HEK293 (cell line): ENCODE data around the gene TMEM185B.

ENCODE experiments used
- CTCF ChIA-PET: fragments of 350-600 bp; formaldehyde crosslinking; extraction: SDS; loops from one replicate; lab custom pipeline; 2021; ENCODE audit warnings: antibody characterized with exemption; lab: Yijun Ruan, JAX
- POLR2A ChIA-PET: fragments of 300-600 bp; formaldehyde crosslinking; extraction: SDS; loops from one replicate; lab custom pipeline; 2020; ENCODE audit warnings: antibody characterized with exemption, inconsistent platforms; lab: Yijun Ruan, JAX
- H3K27ac ChIP-seq: fragments of 200-500 bp; sonication (Bioruptor generic); 2 replicates; pipeline ENCODE4 v1.5.1; 2014; ENCODE audit warnings: low read depth, low read length, control low read depth, inconsistent platforms; ENCODE audit errors: extremely low read depth
- H3K36me3 ChIP-seq, 2 experiments: fragments of 200-500 bp in 1 of 2; sonication (Bioruptor generic) in 1 of 2; 1 replicate in 1 of 2; 2 replicates in 1 of 2; pipeline ENCODE4 v1.5.1; 2014 to 2017; ENCODE audit warnings: inconsistent platforms in 2 of 2, low read length in 2 of 2; ENCODE audit not compliant: control insufficient read depth in 2 of 2, insufficient read depth in 1 of 2
- H3K4me1 ChIP-seq: fragments of 200-500 bp; sonication (Bioruptor generic); 2 replicates; pipeline ENCODE4 v1.5.1; 2014; ENCODE audit warnings: mild to moderate bottlenecking, low read length, inconsistent platforms; ENCODE audit not compliant: control insufficient read depth, insufficient read depth
- H3K4me3 ChIP-seq: 2 replicates; pipeline ENCODE4 v1.5.1; 2011; ENCODE audit warnings: low read depth, mild to moderate bottlenecking, control low read depth, low read length, moderate library complexity
- H3K9me3 ChIP-seq: fragments of 200-500 bp; sonication (Bioruptor generic); 2 replicates; pipeline ENCODE4 v1.5.1; 2014; ENCODE audit warnings: low read depth, low read length, inconsistent platforms; ENCODE audit not compliant: control insufficient read depth, insufficient read depth
- BCL11B ChIP-seq: fragments of 450-650 bp; formaldehyde crosslinking; IDR thresholded peaks from 2 replicates; pipeline ENCODE4 v1.5.1; 2016; ENCODE audit warnings: low read depth, missing biosample characterization, missing genetic modification characterization
- EGR2 ChIP-seq: fragments of 450-650 bp; formaldehyde crosslinking; IDR thresholded peaks from 2 replicates; pipeline ENCODE4 v1.5.1; 2016; ENCODE audit warnings: low read depth, missing biosample characterization, missing genetic modification characterization
- FEZF1 ChIP-seq: fragments of 450-650 bp; formaldehyde crosslinking; IDR thresholded peaks from 2 replicates; pipeline ENCODE4 v1.5.1; 2016; ENCODE audit warnings: missing biosample characterization, missing genetic modification characterization
- GLI4 ChIP-seq: fragments of 450-650 bp; formaldehyde crosslinking; IDR thresholded peaks from 2 replicates; pipeline ENCODE4 v1.5.1; 2016; ENCODE audit warnings: missing biosample characterization, missing genetic modification characterization
- HOXC10 ChIP-seq: sonication (generic); formaldehyde crosslinking; IDR thresholded peaks from 2 replicates; pipeline ENCODE4 v1.8.1; 2023; ENCODE audit warnings: mild to moderate bottlenecking, missing genetic modification reagents
- MEIS1 ChIP-seq: sonication (generic); formaldehyde crosslinking; IDR thresholded peaks from 2 replicates; pipeline ENCODE4 v1.8.1; 2022; ENCODE audit warnings: missing genetic modification reagents, mild to moderate bottlenecking, borderline replicate concordance
- MZF1 ChIP-seq: fragments of 450-650 bp; formaldehyde crosslinking; IDR thresholded peaks from 2 replicates; pipeline ENCODE4 v1.5.1; 2017; ENCODE audit warnings: missing biosample characterization, missing genetic modification characterization, borderline replicate concordance
- REPIN1 ChIP-seq: fragments of 450-650 bp; formaldehyde crosslinking; IDR thresholded peaks from 2 replicates; pipeline ENCODE4 v1.5.1; 2017; ENCODE audit warnings: missing biosample characterization, missing genetic modification characterization, low read depth
- SCRT2 ChIP-seq: fragments of 450-650 bp; formaldehyde crosslinking; IDR thresholded peaks from 2 replicates; pipeline ENCODE4 v1.5.1; 2016; ENCODE audit warnings: missing biosample characterization, missing genetic modification characterization
- ZBTB17 ChIP-seq: fragments of 450-650 bp; formaldehyde crosslinking; IDR thresholded peaks from 2 replicates; pipeline ENCODE4 v1.5.1; 2016; ENCODE audit warnings: missing biosample characterization, missing genetic modification characterization
- ZFHX2 ChIP-seq: fragments of 450-650 bp; formaldehyde crosslinking; conservative IDR thresholded peaks from 2 replicates; pipeline ENCODE4 v1.5.1; 2016; ENCODE audit warnings: missing biosample characterization, missing genetic modification characterization
- ZNF132 ChIP-seq: fragments of 450-650 bp; formaldehyde crosslinking; IDR thresholded peaks from 2 replicates; pipeline ENCODE4 v1.5.1; 2017; ENCODE audit warnings: missing biosample characterization, missing genetic modification characterization, borderline replicate concordance
- ZNF211 ChIP-seq: fragments of 450-650 bp; formaldehyde crosslinking; IDR thresholded peaks from 2 replicates; pipeline ENCODE4 v1.5.1; 2016; ENCODE audit warnings: low read depth, missing biosample characterization, missing genetic modification characterization
- ZNF324 ChIP-seq: fragments of 450-650 bp; formaldehyde crosslinking; IDR thresholded peaks from 2 replicates; pipeline ENCODE4 v1.5.1; 2016; ENCODE audit warnings: missing biosample characterization, missing genetic modification characterization
- ZNF335 ChIP-seq: fragments of 450-650 bp; formaldehyde crosslinking; conservative IDR thresholded peaks from 2 replicates; pipeline ENCODE4 v1.5.1; 2016; ENCODE audit warnings: missing biosample characterization, missing genetic modification characterization
- ZNF37A ChIP-seq: fragments of 450-650 bp; IDR thresholded peaks from 2 replicates; pipeline ENCODE4 v1.5.1; 2018; ENCODE audit warnings: missing biosample characterization, missing genetic modification characterization
- ZNF391 ChIP-seq: fragments of 450-650 bp; formaldehyde crosslinking; IDR thresholded peaks from 2 replicates; pipeline ENCODE4 v1.5.1; 2016; ENCODE audit warnings: low read depth, missing biosample characterization, missing genetic modification characterization, borderline replicate concordance
- ZNF433 ChIP-seq: fragments of 450-650 bp; formaldehyde crosslinking; IDR thresholded peaks from 2 replicates; pipeline ENCODE4 v1.5.1; 2016; ENCODE audit warnings: missing biosample characterization, missing genetic modification characterization, low read depth
- ZNF510 ChIP-seq: fragments of 450-650 bp; formaldehyde crosslinking; IDR thresholded peaks from 2 replicates; pipeline ENCODE4 v1.5.1; 2018; ENCODE audit warnings: mild to moderate bottlenecking, missing genetic modification characterization, missing biosample characterization; ENCODE audit not compliant: insufficient replicate concordance
- ZNF629 ChIP-seq: fragments of 450-650 bp; formaldehyde crosslinking; IDR thresholded peaks from 2 replicates; pipeline ENCODE4 v1.5.1; 2017; ENCODE audit warnings: missing biosample characterization, missing genetic modification characterization
- ZNF677 ChIP-seq: fragments of 450-650 bp; IDR thresholded peaks from 2 replicates; pipeline ENCODE4 v1.5.0; 2018; ENCODE audit warnings: missing biosample characterization, mild to moderate bottlenecking, missing genetic modification characterization, moderate library complexity
- ZNF701 ChIP-seq: fragments of 450-650 bp; formaldehyde crosslinking; IDR thresholded peaks from 2 replicates; pipeline ENCODE4 v1.5.1; 2016; ENCODE audit warnings: missing biosample characterization, missing genetic modification characterization
- ZNF830 ChIP-seq: fragments of 450-650 bp; IDR thresholded peaks from 2 replicates; pipeline ENCODE4 v1.5.0; 2018; ENCODE audit warnings: missing biosample characterization, missing genetic modification characterization, low read depth, mild to moderate bottlenecking, moderate library complexity
- ZNF837 ChIP-seq: fragments of 450-650 bp; formaldehyde crosslinking; IDR thresholded peaks from 2 replicates; pipeline ENCODE4 v1.5.1; 2016; ENCODE audit warnings: missing biosample characterization, missing genetic modification characterization
- ZSCAN16 ChIP-seq: fragments of 450-650 bp; formaldehyde crosslinking; IDR thresholded peaks from 2 replicates; pipeline ENCODE4 v1.5.1; 2016; ENCODE audit warnings: missing biosample characterization, missing genetic modification characterization
- TF ChIP-seq, protein P1 (sequence below): fragments of 450-650 bp; formaldehyde crosslinking; IDR thresholded peaks from 2 replicates; pipeline ENCODE4 v1.5.1; 2017; ENCODE audit warnings: missing biosample characterization, missing genetic modification characterization
- TF ChIP-seq, protein P2 (sequence below): fragments of 450-650 bp; formaldehyde crosslinking; IDR thresholded peaks from 2 replicates; pipeline ENCODE4 v1.5.1; 2016; ENCODE audit warnings: missing biosample characterization, missing genetic modification characterization
- TF ChIP-seq, protein P3 (sequence below): fragments of 450-650 bp; formaldehyde crosslinking; IDR thresholded peaks from 2 replicates; pipeline ENCODE4 v1.5.1; 2016; ENCODE audit warnings: missing biosample characterization, missing genetic modification characterization, low read depth

Gene TMEM185B

DNA sequence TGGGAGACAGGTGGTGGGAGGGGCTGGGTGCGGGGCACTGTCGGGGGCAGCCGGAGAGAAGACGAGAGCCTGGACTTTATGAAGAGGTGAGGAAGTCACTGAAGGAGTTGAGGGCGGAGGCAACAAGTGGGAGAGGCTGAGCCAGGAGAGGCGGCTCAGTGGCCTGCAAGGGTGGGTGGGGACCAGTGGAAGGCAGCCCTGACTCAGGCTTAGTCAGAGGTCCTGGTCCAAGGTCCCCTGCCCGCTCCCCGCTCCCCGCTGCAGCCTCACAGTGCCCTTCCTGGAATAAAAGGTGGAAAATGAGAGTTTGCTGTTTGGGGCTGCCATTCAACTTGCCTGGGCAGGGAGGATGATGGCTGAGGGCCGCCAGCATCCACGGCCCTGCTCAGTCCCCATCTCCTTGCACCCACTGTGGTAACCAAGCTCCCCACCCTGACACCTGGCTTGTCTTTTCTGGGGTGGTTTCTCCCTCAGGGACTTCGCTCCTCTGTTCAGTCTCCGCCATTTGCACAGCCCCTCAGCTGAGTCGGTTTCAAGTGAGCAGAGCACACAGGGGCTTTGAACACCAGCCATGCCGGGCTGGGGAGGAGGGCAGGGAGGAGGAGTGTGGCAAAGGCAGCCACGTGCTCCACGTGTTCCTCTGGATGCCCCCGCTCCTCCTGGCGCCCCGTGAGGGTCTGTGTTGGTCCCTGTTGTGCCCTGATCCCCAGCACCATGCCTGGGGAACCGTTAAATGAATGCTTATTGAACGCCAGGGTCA is 15.7 kb upstream of the TMEM185B start:
- CTCF ChIA-PET: no interaction called here
- POLR2A ChIA-PET: interaction anchor here (1.1 kb wide), 1 partner anchor 13 kb away, joined by 4 read pairs; the partner anchor contains the start of gene RALB

DNA sequence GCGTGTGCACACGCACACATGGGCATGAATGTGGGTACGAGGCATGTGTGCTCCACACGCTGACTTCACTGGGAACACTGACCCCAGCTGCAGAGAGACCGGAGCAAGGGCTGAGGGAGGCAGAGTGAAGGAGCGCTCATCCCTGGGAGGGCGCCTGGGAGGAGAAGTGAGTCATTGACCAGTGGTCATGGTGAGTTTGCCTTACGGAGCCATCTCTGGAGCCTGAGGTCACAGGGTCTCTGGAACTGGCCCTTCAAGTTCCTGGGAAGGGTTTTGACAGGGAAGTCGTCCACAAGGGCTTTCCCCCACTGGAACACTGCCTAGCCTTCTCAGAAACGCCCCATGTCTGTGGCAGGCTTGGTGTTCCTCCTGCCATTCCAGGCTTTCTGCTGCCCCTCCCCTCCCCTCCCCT is 14.3 kb upstream of the TMEM185B start:
- Histone ChIP-seq H3K9me3 (no peaks in the 10 kb centered on the region), H3K36me3 (no peaks in the 10 kb centered on the region)
- TF ChIP-seq ZNF837 (tag by site-specific recombination): no peak
- TF ChIP-seq ZNF510 (tag by site-specific recombination): no peak
- TF ChIP-seq, protein P1, sequence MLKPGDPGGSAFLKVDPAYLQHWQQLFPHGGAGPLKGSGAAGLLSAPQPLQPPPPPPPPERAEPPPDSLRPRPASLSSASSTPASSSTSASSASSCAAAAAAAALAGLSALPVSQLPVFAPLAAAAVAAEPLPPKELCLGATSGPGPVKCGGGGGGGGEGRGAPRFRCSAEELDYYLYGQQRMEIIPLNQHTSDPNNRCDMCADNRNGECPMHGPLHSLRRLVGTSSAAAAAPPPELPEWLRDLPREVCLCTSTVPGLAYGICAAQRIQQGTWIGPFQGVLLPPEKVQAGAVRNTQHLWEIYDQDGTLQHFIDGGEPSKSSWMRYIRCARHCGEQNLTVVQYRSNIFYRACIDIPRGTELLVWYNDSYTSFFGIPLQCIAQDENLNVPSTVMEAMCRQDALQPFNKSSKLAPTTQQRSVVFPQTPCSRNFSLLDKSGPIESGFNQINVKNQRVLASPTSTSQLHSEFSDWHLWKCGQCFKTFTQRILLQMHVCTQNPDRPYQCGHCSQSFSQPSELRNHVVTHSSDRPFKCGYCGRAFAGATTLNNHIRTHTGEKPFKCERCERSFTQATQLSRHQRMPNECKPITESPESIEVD (tag by site-specific recombination): no peak
- no peak for TF ChIP-seq BCL11B
- TF ChIP-seq FEZF1 (tag by site-specific recombination): no peak
- no peak for TF ChIP-seq REPIN1 (tag by site-specific recombination)
- TF ChIP-seq ZNF701 (tag by site-specific recombination): no peak
- TF ChIP-seq ZNF677 (tag by site-specific recombination): no peak
- no peak for TF ChIP-seq ZBTB17 (tag by site-specific recombination)
- TF ChIP-seq HOXC10 (CRISPR knock-in tag): no peak
- TF ChIP-seq, all 188 proteins: peak for 0
- Histone ChIP-seq H3K4me1 (no peaks in the 10 kb centered on the region), H3K27ac (no peak overlapping the region), H3K4me3 (no peak overlapping the region)
- ChIA-PET POLR2A (no interaction called here), CTCF (interaction anchor here (0.6 kb wide), 1 partner anchor 74 kb away, joined by 3 read pairs; no protein-coding TSS in a partner anchor)

More for the DNA sequence above, 15.7 kb upstream of the TMEM185B start:
- H3K9me3 ChIP-seq: no peaks in the 10 kb centered on the region
- TF ChIP-seq ZNF629 (tag by site-specific recombination): no peak
- TF ChIP-seq ZFHX2 (tag by site-specific recombination): peak; percentile 47
- TF ChIP-seq, protein P1 (tag by site-specific recombination): no peak
- TF ChIP-seq SCRT2 (tag by site-specific recombination): peak; percentile 69
- no peak for TF ChIP-seq ZNF324 (tag by site-specific recombination)
- peak; percentile 60; the same call in 1 of the 2 replicates for TF ChIP-seq EGR2 (tag by site-specific recombination)
- no peak for TF ChIP-seq GLI4
- TF ChIP-seq ZNF132 (tag by site-specific recombination): no peak
- TF ChIP-seq ZSCAN16: no peak
- no peak for TF ChIP-seq ZNF391
- no peak for TF ChIP-seq ZNF211 (tag by site-specific recombination)
- no peak for TF ChIP-seq MEIS1 (CRISPR knock-in tag)
- TF ChIP-seq ZNF335: no peak
- TF ChIP-seq, protein P2, sequence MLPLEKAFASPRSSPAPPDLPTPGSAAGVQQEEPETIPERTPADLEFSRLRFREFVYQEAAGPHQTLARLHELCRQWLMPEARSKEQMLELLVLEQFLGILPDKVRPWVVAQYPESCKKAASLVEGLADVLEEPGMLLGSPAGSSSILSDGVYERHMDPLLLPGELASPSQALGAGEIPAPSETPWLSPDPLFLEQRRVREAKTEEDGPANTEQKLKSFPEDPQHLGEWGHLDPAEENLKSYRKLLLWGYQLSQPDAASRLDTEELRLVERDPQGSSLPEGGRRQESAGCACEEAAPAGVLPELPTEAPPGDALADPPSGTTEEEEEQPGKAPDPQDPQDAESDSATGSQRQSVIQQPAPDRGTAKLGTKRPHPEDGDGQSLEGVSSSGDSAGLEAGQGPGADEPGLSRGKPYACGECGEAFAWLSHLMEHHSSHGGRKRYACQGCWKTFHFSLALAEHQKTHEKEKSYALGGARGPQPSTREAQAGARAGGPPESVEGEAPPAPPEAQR (tag by site-specific recombination): no peak
- no peak for TF ChIP-seq ZNF830
- TF ChIP-seq ZNF433 (tag by site-specific recombination): no peak
- TF ChIP-seq MZF1 (tag by site-specific recombination): no peak
- TF ChIP-seq, protein P3, sequence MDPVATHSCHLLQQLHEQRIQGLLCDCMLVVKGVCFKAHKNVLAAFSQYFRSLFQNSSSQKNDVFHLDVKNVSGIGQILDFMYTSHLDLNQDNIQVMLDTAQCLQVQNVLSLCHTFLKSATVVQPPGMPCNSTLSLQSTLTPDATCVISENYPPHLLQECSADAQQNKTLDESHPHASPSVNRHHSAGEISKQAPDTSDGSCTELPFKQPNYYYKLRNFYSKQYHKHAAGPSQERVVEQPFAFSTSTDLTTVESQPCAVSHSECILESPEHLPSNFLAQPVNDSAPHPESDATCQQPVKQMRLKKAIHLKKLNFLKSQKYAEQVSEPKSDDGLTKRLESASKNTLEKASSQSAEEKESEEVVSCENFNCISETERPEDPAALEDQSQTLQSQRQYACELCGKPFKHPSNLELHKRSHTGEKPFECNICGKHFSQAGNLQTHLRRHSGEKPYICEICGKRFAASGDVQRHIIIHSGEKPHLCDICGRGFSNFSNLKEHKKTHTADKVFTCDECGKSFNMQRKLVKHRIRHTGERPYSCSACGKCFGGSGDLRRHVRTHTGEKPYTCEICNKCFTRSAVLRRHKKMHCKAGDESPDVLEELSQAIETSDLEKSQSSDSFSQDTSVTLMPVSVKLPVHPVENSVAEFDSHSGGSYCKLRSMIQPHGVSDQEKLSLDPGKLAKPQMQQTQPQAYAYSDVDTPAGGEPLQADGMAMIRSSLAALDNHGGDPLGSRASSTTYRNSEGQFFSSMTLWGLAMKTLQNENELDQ: no peak
- no peak for TF ChIP-seq ZNF37A (tag by site-specific recombination)
- TF ChIP-seq, all 188 proteins: peak for 3
- Histone ChIP-seq H3K27ac (no peak overlapping the region), H3K36me3 (no peaks in the 10 kb centered on the region), H3K4me1 (no peaks in the 10 kb centered on the region), H3K4me3 (no peak overlapping the region)
